Neuron (in vitro differentiated cells): Measurements from ENCODE around the gene KIAA1549.
"Not testable (repeated sequence)": the region's sequence is repeated elsewhere in the genome, so short reads cannot be mapped to it uniquely, and the experiment has no call there.

Source experiments
- H2AFZ ChIP-seq: one replicate; pipeline ENCODE4 v1.6.1; 2013; ENCODE audit warnings: low read depth, mild to moderate bottlenecking, inconsistent platforms, low read length, moderate library complexity
- H3K27me3 ChIP-seq: one replicate; pipeline ENCODE4 v1.6.1; 2013; ENCODE audit warnings: low read length; ENCODE audit not compliant: insufficient read depth
- H3K36me3 ChIP-seq: one replicate; pipeline ENCODE4 v1.6.1; 2013; ENCODE audit warnings: low read length; ENCODE audit not compliant: insufficient read depth
- H3K4me1 ChIP-seq: one replicate; pipeline ENCODE4 v1.6.1; 2013; ENCODE audit warnings: low read length; ENCODE audit not compliant: insufficient read depth
- H3K4me3 ChIP-seq: 2 replicates; pipeline ENCODE4 v1.5.1; 2013; ENCODE audit warnings: mild to moderate bottlenecking, low read length, moderate library complexity
- H3K9me3 ChIP-seq: one replicate; pipeline ENCODE4 v1.6.1; 2013; ENCODE audit warnings: low read length

The KIAA1549 gene

DNA sequence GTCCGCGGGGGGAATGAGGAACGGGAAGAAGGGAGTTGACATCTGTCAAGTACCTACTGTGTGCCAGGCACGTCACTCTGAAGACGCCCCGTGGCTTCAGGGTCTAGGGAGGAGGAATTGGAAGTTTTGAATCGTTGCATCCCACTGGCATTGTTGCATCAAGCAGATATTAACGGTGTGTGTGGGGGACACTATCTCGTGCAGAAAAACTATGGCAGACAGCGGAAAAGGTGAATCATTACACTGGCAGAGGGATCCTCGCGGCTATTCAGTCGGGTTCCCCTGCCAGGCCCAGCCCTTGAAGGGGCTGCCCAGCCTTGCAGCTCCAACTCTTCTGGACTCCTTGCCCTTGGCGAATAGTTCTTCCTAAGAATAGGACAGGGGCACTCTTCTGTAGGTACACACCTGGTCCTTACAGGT, 1.0 kb upstream of the KIAA1549 start:
- Histone ChIP-seq H3K9me3 (no peaks in the 10 kb centered on the region), H3K36me3 (peaks cover 4% of the 10 kb centered on the region), H3K4me3 (peak overlapping the region; percentile 76), H3K4me1 (peaks cover 15% of the 10 kb centered on the region), H3K27me3 (no peaks in the 10 kb centered on the region), H2AFZ (peak overlapping the region; percentile 70)

- no peaks in the 10 kb centered on the region for H3K27me3 ChIP-seq
- H2AFZ ChIP-seq: peak overlapping the region; percentile 83
- no peaks in the 10 kb centered on the region for H3K9me3 ChIP-seq
- H3K4me1 ChIP-seq: peaks cover 15% of the 10 kb centered on the region
- peaks cover 4% of the 10 kb centered on the region for H3K36me3 ChIP-seq
- peak overlapping the region; percentile 76 for H3K4me3 ChIP-seq
Measured at GRCh38 chr7:138980563-138981291, 462 bp downstream of the KIAA1549 start.

DNA sequence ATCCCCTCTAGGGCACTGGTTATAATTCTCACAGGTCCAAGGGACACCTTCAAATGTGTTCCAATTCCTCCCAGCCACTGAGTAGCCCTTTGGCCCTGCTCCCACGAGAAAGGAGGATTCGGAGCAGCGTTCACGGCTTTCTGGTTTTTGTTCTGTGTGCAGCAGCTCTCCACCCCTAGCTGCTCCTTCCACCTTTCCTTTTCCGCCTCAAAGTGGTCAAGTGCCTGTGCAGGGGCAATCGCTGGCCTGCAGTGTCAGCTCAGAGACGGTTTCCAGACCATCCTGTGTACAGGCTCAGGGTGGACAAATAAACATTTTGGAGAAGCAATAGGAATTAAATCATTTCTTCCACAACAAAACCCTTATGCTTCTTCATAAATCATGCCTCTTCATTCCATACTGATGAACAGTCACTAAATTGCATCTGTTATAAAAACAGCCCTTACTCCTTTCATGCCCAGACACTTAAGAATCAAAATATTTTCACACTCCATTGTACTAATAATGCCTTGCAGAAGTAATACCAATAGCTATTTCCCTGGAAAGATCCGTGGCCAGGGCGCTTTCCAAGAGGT, 1.1 kb downstream of the KIAA1549 start:
- Histone ChIP-seq H3K4me1 (peaks cover 15% of the 10 kb centered on the region), H2AFZ (peak overlapping the region; percentile 83), H3K9me3 (no peaks in the 10 kb centered on the region), H3K4me3 (peak overlapping the region; percentile 76), H3K36me3 (peaks cover 4% of the 10 kb centered on the region), H3K27me3 (no peaks in the 10 kb centered on the region)

GRCh38 chr7:138979226-138979979, 1.8 kb downstream of the KIAA1549 start:
- no peaks in the 10 kb centered on the region for H3K9me3 ChIP-seq
- H2AFZ ChIP-seq: no peak overlapping the region
- peaks cover 4% of the 10 kb centered on the region for H3K36me3 ChIP-seq
- peak overlapping the region; percentile 76 for H3K4me3 ChIP-seq
- peaks cover 15% of the 10 kb centered on the region for H3K4me1 ChIP-seq
- no peaks in the 10 kb centered on the region for H3K27me3 ChIP-seq

- peaks cover 4% of the 10 kb centered on the region for H3K36me3 ChIP-seq
- no peak overlapping the region for H3K4me3 ChIP-seq
- H2AFZ ChIP-seq: no peak overlapping the region
- peaks cover 15% of the 10 kb centered on the region for H3K4me1 ChIP-seq
- no peaks in the 10 kb centered on the region for H3K9me3 ChIP-seq
- H3K27me3 ChIP-seq: no peaks in the 10 kb centered on the region
Measured at GRCh38 chr7:138978541-138979184, 2.5 kb downstream of the KIAA1549 start.

GRCh38 chr7:138976161-138976560, 5.0 kb downstream of the KIAA1549 start:
- not testable (repeated sequence) for H3K27me3 ChIP-seq, H3K9me3 ChIP-seq, H2AFZ ChIP-seq, H3K4me3 ChIP-seq, H3K36me3 ChIP-seq, H3K4me1 ChIP-seq

DNA sequence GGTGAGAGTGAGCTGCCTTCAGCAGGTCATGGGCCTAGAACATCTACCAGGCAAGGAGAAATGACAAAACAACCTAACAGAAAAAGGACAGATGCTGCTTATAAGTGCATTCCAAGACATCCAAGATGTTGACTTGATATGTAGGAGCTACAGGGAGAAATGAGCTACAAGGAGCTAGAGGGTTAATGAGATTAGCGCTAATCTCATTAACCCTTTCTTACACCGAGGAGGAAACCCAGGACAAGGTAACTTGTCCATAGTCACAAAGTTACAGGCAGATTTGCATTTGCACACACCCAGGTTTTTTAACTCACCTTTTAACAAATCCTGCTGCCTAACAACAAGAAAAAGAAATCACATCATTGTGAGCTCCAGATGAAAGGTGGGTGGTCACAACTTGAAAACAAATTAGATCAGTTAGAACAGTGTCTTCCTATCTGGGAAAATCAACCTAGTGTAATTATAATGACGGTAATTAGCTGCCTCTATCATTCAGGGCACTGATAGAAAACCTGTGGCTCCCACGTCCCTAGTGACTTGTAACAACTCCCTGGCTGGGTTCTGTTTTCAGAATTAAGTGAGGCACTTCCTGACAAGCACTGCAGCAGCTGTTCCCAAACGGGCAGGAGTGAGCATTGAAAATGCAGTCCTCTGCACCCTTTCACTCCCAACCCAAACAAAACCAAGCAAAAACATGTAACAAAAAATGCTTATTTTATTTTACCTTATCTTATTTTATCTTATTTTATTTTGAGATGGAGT, 5.7 kb downstream of the KIAA1549 start:
- Histone ChIP-seq H3K4me3 (no peak overlapping the region), H3K9me3 (no peaks in the 10 kb centered on the region), H3K4me1 (peaks cover 10% of the 10 kb centered on the region), H3K36me3 (peaks cover 4% of the 10 kb centered on the region), H3K27me3 (no peaks in the 10 kb centered on the region), H2AFZ (no peak overlapping the region)

DNA sequence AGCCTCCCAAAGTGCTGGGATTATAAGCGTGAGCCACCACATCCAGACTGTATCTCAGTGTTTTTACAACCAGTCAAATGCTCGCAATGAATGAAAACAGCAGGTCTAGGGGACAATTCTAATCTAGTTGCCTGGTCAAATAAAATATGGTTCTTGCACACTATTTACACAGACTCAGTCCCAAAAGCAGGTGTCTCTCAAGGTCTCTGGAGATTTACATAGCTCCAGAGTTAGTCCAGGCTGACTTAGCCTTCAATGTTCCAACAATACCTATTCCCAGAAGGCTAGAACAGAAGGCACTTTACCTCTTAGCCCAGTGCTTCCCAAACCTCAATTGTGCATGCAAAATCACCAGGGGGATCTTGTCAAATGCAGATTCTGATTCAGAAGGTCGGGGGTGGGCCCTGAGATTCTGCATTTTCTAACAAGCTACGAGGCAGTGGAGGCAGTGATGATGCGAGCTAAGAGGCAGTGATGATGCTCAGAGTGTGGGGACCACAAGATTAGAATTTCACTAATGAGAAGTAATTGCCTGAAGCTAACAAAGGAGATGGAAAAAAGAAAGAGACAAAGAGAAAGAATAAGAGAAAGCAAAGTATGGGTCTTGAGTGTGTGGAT, 6.4 kb downstream of the KIAA1549 start:
- no peak overlapping the region for H2AFZ ChIP-seq
- H3K4me3 ChIP-seq: no peak overlapping the region
- H3K36me3 ChIP-seq: peaks cover 4% of the 10 kb centered on the region
- no peaks in the 10 kb centered on the region for H3K27me3 ChIP-seq
- H3K4me1 ChIP-seq: peaks cover 5% of the 10 kb centered on the region
- H3K9me3 ChIP-seq: no peaks in the 10 kb centered on the region

DNA sequence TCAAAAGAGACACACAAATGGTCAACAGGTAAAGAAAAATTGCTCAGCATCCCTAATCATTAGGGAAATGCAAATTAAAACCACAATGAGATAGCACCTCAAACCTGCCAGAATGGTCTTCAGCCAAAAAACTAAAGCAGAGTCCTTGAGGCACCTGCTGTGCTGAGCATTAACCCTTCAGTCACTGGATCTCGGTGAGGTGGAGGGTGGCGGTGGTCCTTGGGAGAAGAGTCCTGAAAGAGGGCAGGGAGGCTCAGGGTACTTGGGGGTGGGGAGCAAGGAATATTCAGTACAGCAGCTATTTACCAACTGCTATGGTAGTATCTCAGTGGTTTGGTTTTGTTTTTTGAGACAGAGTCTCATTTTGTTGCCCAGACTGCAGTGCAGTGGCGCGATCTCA, 7.1 kb downstream of the KIAA1549 start:
- no peak overlapping the region for H3K4me3 ChIP-seq
- H3K9me3 ChIP-seq: no peaks in the 10 kb centered on the region
- no peaks in the 10 kb centered on the region for H3K4me1 ChIP-seq
- H2AFZ ChIP-seq: no peak overlapping the region
- H3K36me3 ChIP-seq: peaks cover 4% of the 10 kb centered on the region
- H3K27me3 ChIP-seq: no peaks in the 10 kb centered on the region

DNA sequence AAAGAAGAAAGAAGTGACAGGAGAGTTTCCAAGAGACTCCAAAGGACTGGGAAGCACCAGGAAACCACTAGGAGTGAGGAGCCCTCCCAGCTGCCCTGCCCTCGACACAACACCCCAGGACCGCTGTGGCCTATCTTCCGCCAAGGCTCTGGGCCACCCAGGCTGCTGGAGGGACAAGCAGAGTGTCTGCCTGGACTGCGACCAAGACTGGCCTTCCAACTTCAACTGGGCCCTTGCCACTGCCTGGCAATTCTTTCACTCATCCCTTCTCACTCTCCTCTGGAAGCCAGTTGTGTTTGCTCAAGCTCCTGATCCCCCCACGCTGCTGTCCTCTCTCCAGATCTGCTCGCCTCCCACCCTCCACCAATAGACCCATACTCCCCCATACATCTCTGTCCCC, 10.2 kb downstream of the KIAA1549 start:
- Histone ChIP-seq H2AFZ (no peak overlapping the region), H3K27me3 (no peaks in the 10 kb centered on the region), H3K36me3 (no peaks in the 10 kb centered on the region), H3K9me3 (no peaks in the 10 kb centered on the region), H3K4me3 (no peak overlapping the region), H3K4me1 (no peaks in the 10 kb centered on the region)

DNA sequence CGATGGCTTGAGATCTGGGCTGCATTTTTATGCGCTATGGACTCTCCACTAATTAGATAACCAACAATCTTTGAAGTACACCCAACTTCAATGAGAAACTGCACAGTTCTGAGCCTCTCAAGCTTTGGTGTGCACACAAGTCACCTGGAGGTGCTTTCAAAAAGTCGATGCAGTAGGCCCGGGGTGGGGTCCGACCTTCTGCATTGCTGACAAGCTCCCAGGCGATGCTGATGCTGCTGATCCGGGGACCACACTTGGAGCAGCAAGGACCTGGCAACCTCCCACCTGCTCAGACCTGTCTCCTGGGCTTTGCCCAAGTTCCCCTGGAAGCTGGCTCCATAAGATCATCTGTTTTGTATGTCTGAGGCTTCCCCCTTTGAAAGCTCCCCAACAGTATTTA, 10.7 kb downstream of the KIAA1549 start:
- peaks cover 1% of the 10 kb centered on the region for H3K9me3 ChIP-seq
- H3K27me3 ChIP-seq: no peaks in the 10 kb centered on the region
- H3K4me3 ChIP-seq: no peak overlapping the region
- no peaks in the 10 kb centered on the region for H3K4me1 ChIP-seq
- no peak overlapping the region for H2AFZ ChIP-seq
- no peaks in the 10 kb centered on the region for H3K36me3 ChIP-seq

DNA sequence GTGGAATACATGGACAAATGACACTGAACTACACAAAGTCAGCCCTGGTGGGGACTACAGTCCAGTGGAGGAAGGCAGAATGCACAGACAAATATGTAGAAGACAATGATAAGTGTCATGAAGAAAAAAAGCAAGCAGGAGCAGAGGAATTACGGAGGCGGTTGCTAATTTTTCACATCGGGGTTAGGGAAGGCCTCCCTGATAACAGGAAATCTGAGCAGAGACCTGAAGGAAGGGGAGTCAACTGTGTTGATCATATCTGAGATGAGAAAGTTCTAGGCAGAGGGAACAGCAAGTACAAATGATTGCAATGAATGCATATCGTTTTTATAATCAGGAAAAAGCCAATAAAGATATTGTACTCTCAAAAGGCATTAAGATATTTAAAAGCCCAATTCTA, 14.0 kb downstream of the KIAA1549 start:
- Histone ChIP-seq H2AFZ (no peak overlapping the region), H3K4me1 (no peaks in the 10 kb centered on the region), H3K9me3 (peaks cover 6% of the 10 kb centered on the region), H3K4me3 (no peak overlapping the region), H3K36me3 (no peaks in the 10 kb centered on the region), H3K27me3 (no peaks in the 10 kb centered on the region)
